ENCODE measurements around the gene ZNF181.

ZNF181 gene

GRCh38 chr19:34759218-34759917 lies 25.3 kb downstream of the ZNF181 start:
- DNase-seq, result no peak

- no peak for DNase-seq
Measured at GRCh38 chr19:34766386-34766785, 32.3 kb downstream of the ZNF181 start.

- no peak for DNase-seq
Measured at GRCh38 chr19:34767951-34768350, 33.9 kb downstream of the ZNF181 start.

- DNase-seq, result peak; percentile 90
Measured at GRCh38 chr19:34772697-34773554, 38.9 kb downstream of the ZNF181 start, which contains the start of gene ZNF599. TSS of gene ZNF599 (minus strand) at chr19:34773215. CDS start at chr19:34772841, 374 bp downstream.

GRCh38 chr19:34773555-34773864 lies 39.5 kb downstream of the ZNF181 start:
- no peak for DNase-seq

- no peak for DNase-seq
Measured at GRCh38 chr19:34774857-34775256, 40.8 kb downstream of the ZNF181 start.

- DNase-seq, result no peak
Measured at GRCh38 chr19:34778342-34778741, 44.3 kb downstream of the ZNF181 start.

- no peak for DNase-seq
Measured at GRCh38 chr19:34779652-34780051, 45.6 kb downstream of the ZNF181 start.

- DNase-seq, result no peak
Measured at GRCh38 chr19:34786236-34786635, 52.2 kb downstream of the ZNF181 start.

- DNase-seq, result no peak
Measured at GRCh38 chr19:34787059-34787824, 53.2 kb downstream of the ZNF181 start.

GRCh38 chr19:34788074-34788473 lies 54.0 kb downstream of the ZNF181 start:
- no peak for DNase-seq

- no peak for DNase-seq
Measured at GRCh38 chr19:34793565-34793964, 59.5 kb downstream of the ZNF181 start.

- no peak for DNase-seq
Measured at GRCh38 chr19:34794066-34794960, 60.3 kb downstream of the ZNF181 start.

Measured in hematopoietic multipotent progenitor cell treated with erythropoietin and hydrocortisone succinate and interleukin-3 and kit ligand, for 8 days (in vitro differentiated cells).